Activated T-helper 1 cell treated with anti-CD3 and anti-CD28 coated beads, Interleukin-12 subunit alpha, Interleukin-12 subunit beta, Interleukin-2, Interleukin-4 antibody, amounts not matched to agents 30 ng/mL and 10 ng/mL and 1 ng/mL, durations not matched to agents 14 hours and 24 hours and 36 hours (primary cell): Measurements from ENCODE around the gene ALOX12B. TPM values are rescaled to one million over a fixed set of nuclear protein-coding genes. Genes with fewer than 3 reads are reported as not detected.

Experiments used
- DNase-seq: peaks from one replicate; pipeline ENCODE4 v3.0.0; 2021; ENCODE audit warnings: low spot score
- H3K27ac Mint-ChIP-seq: one replicate; pipeline ENCODE4 v1.8.0; 2021; ENCODE audit warnings: mild to moderate bottlenecking, mixed read lengths
- H3K27me3 Mint-ChIP-seq: one replicate; pipeline ENCODE4 v1.8.0; 2022; ENCODE audit warnings: mild to moderate bottlenecking, moderate library complexity, mixed read lengths; ENCODE audit not compliant: insufficient read depth
- H3K36me3 Mint-ChIP-seq: one replicate; pipeline ENCODE4 v1.8.0; 2021; ENCODE audit warnings: low read depth, mixed read lengths
- H3K4me1 Mint-ChIP-seq: one replicate; pipeline ENCODE4 v1.8.0; 2021; ENCODE audit warnings: low read depth, mixed read lengths
- H3K4me3 Mint-ChIP-seq: one replicate; pipeline ENCODE4 v1.8.0; 2021; ENCODE audit warnings: mild to moderate bottlenecking, moderate library complexity, mixed read lengths
- H3K9me3 Mint-ChIP-seq: one replicate; pipeline ENCODE4 v1.8.0; 2021; ENCODE audit warnings: mixed read lengths
- intact Hi-C: fragments of 100-400 bp; cut with micrococcal nuclease; formaldehyde crosslinking; loops from one replicate; pipeline ENCODE4 v1.15.1; 2024
- total RNA-seq: library from RNA; stranded (reverse); gene quantifications from 2 replicates; pipeline ENCODE4 v1.2.3, GENCODE V29; 2022

The ALOX12B gene
- total RNA-seq, 1 donor from 2014 or later: 0.78 TPM

- intact Hi-C loops: no loop called here
- Mint-ChIP-seq H3K4me3 (no peak overlapping the region), H3K27ac (no peak overlapping the region), H3K36me3 (no peaks in the 10 kb centered on the region), H3K4me1 (peaks cover 13% of the 10 kb centered on the region), H3K9me3 (no peaks in the 10 kb centered on the region), H3K27me3 (peaks cover 13% of the 10 kb centered on the region)
- no peak for DNase-seq
Observed at GRCh38 chr17:8052256-8053252, 35.0 kb downstream of the ALOX12B start.

- intact Hi-C loops: no loop called here
- Mint-ChIP-seq H3K36me3 (no peaks in the 10 kb centered on the region), H3K9me3 (no peaks in the 10 kb centered on the region), H3K27ac (no peak overlapping the region), H3K4me3 (no peak overlapping the region), H3K4me1 (peaks cover 13% of the 10 kb centered on the region), H3K27me3 (peaks cover 7% of the 10 kb centered on the region)
- no peak for DNase-seq
Observed at GRCh38 chr17:8051831-8052230, 35.7 kb downstream of the ALOX12B start.

- Mint-ChIP-seq H3K27me3 (peaks cover 7% of the 10 kb centered on the region), H3K4me3 (no peak overlapping the region), H3K36me3 (no peaks in the 10 kb centered on the region), H3K27ac (peak overlapping the region; percentile 21), H3K4me1 (no peaks in the 10 kb centered on the region), H3K9me3 (no peaks in the 10 kb centered on the region)
- no peak for DNase-seq
- intact Hi-C loops: no loop called here
Observed at GRCh38 chr17:8048736-8049135, 38.8 kb downstream of the ALOX12B start.

- Mint-ChIP-seq H3K4me1 (no peaks in the 10 kb centered on the region), H3K9me3 (no peaks in the 10 kb centered on the region), H3K27ac (no peak overlapping the region), H3K36me3 (no peaks in the 10 kb centered on the region), H3K4me3 (no peak overlapping the region), H3K27me3 (peaks cover 7% of the 10 kb centered on the region)
- intact Hi-C loops: no loop called here
- DNase-seq: no peak
Observed at GRCh38 chr17:8048236-8048635, 39.3 kb downstream of the ALOX12B start.

- Mint-ChIP-seq H3K9me3 (no peaks in the 10 kb centered on the region), H3K36me3 (no peaks in the 10 kb centered on the region), H3K27me3 (peaks cover 7% of the 10 kb centered on the region), H3K27ac (no peak overlapping the region), H3K4me3 (no peak overlapping the region), H3K4me1 (no peaks in the 10 kb centered on the region)
- intact Hi-C loops: no loop called here
- DNase-seq: no peak
Observed at GRCh38 chr17:8047769-8048110, 39.8 kb downstream of the ALOX12B start.

GRCh38 chr17:8046929-8047768, 40.4 kb downstream of the ALOX12B start:
- no peak for DNase-seq
- Mint-ChIP-seq H3K27me3 (peaks cover 7% of the 10 kb centered on the region), H3K36me3 (no peaks in the 10 kb centered on the region), H3K9me3 (no peaks in the 10 kb centered on the region), H3K4me1 (no peaks in the 10 kb centered on the region), H3K27ac (no peak overlapping the region), H3K4me3 (no peak overlapping the region)
- intact Hi-C loops: no loop called here

GRCh38 chr17:8046306-8046928, 41.1 kb downstream of the ALOX12B start:
- peaks cover 8% of the 10 kb centered on the region for H3K27me3 Mint-ChIP-seq
- no peaks in the 10 kb centered on the region for H3K9me3 Mint-ChIP-seq
- no peaks in the 10 kb centered on the region for H3K36me3 Mint-ChIP-seq
- no peak overlapping the region for H3K4me3 Mint-ChIP-seq
- intact Hi-C loops: no loop called here
- H3K4me1 Mint-ChIP-seq: no peaks in the 10 kb centered on the region
- DNase-seq: no peak
- H3K27ac Mint-ChIP-seq: no peak overlapping the region

- intact Hi-C loops: no loop called here
- H3K27me3 Mint-ChIP-seq: peaks cover 14% of the 10 kb centered on the region
- no peak for DNase-seq
- H3K36me3 Mint-ChIP-seq: no peaks in the 10 kb centered on the region
- no peak overlapping the region for H3K4me3 Mint-ChIP-seq
- no peaks in the 10 kb centered on the region for H3K4me1 Mint-ChIP-seq
- no peak overlapping the region for H3K27ac Mint-ChIP-seq
- no peaks in the 10 kb centered on the region for H3K9me3 Mint-ChIP-seq
Observed at GRCh38 chr17:8044819-8045810, 42.4 kb downstream of the ALOX12B start.

GRCh38 chr17:8041979-8042378, 45.5 kb downstream of the ALOX12B start:
- Mint-ChIP-seq H3K4me1 (no peaks in the 10 kb centered on the region), H3K36me3 (no peaks in the 10 kb centered on the region), H3K4me3 (no peak overlapping the region), H3K9me3 (no peaks in the 10 kb centered on the region), H3K27me3 (peaks cover 26% of the 10 kb centered on the region), H3K27ac (no peak overlapping the region)
- no peak for DNase-seq
- intact Hi-C loops: loop anchor here (1.0 kb wide), 6 partner anchors 15 to 299 kb away; no protein-coding TSS in a partner anchor

GRCh38 chr17:8041249-8041928, 46.1 kb downstream of the ALOX12B start:
- DNase-seq: peak; percentile 20
- no peaks in the 10 kb centered on the region for H3K36me3 Mint-ChIP-seq
- no peaks in the 10 kb centered on the region for H3K9me3 Mint-ChIP-seq
- H3K27me3 Mint-ChIP-seq: peaks cover 26% of the 10 kb centered on the region
- no peak overlapping the region for H3K27ac Mint-ChIP-seq
- no peak overlapping the region for H3K4me3 Mint-ChIP-seq
- H3K4me1 Mint-ChIP-seq: no peaks in the 10 kb centered on the region
- intact Hi-C loops: loop anchor here (1.0 kb wide), 6 partner anchors 16 to 298 kb away; no protein-coding TSS in a partner anchor

- intact Hi-C loops: no loop called here
- Mint-ChIP-seq H3K4me1 (no peaks in the 10 kb centered on the region), H3K4me3 (no peak overlapping the region), H3K9me3 (no peaks in the 10 kb centered on the region), H3K27ac (no peak overlapping the region), H3K27me3 (peaks cover 32% of the 10 kb centered on the region), H3K36me3 (no peaks in the 10 kb centered on the region)
- no peak for DNase-seq
Observed at GRCh38 chr17:8039611-8040168, 47.8 kb downstream of the ALOX12B start.
